Activated naive CD8-positive, alpha-beta T cell (primary cell): ENCODE measurements around the gene ADCY9.
A peak's percentile ranks its signal among the peaks of the same experiment; 100 is the strongest.

Experiments
- H3K27ac Mint-ChIP-seq: one replicate; pipeline ENCODE4 v1.8.0; 2021; ENCODE audit warnings: mixed read lengths
- H3K27me3 Mint-ChIP-seq: one replicate; pipeline ENCODE4 v1.8.0; 2021; ENCODE audit warnings: mixed read lengths
- H3K36me3 Mint-ChIP-seq: one replicate; pipeline ENCODE4 v1.8.0; 2021; ENCODE audit warnings: mixed read lengths
- H3K4me1 Mint-ChIP-seq: one replicate; pipeline ENCODE4 v1.8.0; 2021; ENCODE audit warnings: low read depth, mixed read lengths
- H3K4me3 Mint-ChIP-seq: one replicate; pipeline ENCODE4 v1.8.0; 2021; ENCODE audit warnings: mild to moderate bottlenecking, mixed read lengths
- H3K9me3 Mint-ChIP-seq: one replicate; pipeline ENCODE4 v1.8.0; 2021; ENCODE audit warnings: low read depth, mixed read lengths

The ADCY9 gene

DNA sequence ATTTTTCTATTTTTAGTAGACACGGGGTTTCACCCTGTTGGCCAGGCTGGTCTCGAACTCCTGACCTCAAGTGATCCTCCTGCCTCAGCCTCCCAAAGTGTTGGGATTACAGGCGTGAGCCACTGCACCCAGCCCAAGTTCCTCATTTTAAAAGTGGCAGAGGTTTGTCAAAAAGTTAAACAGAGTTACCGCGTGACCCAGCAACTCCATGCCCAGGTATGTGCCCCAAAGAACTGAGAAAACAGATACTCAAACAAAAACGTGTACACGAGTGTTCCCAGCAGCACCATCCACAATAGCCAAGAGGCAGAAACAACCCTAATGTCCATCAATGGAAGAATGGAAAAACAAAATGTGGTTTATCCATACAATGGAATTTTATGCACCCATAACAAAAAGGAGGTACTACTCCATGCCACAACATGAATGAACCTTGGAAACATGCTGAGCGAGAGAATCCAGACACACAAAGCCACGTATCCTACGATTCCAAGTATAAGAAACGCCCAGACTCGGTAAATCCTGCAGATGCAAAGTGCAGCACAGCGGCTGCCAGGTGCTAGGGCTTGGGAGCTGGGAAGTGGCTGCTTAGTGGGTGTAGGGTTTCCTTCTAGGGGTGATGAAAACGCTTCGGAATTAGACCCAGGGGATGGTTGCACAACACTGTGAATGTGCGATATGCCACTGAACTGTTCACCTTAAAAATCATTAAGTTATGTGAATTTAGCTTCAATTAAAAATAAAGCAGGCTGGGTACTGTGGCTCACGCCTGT, 24.8 kb downstream of the ADCY9 start:
- Mint-ChIP-seq H3K36me3 (no peaks in the 10 kb centered on the region), H3K9me3 (no peaks in the 10 kb centered on the region), H3K4me1 (peaks cover 6% of the 10 kb centered on the region), H3K27ac (no peak overlapping the region), H3K4me3 (no peak overlapping the region), H3K27me3 (no peaks in the 10 kb centered on the region)

- Mint-ChIP-seq H3K36me3 (no peaks in the 10 kb centered on the region), H3K27ac (no peak overlapping the region), H3K9me3 (no peaks in the 10 kb centered on the region), H3K4me3 (no peak overlapping the region), H3K4me1 (peaks cover 3% of the 10 kb centered on the region), H3K27me3 (no peaks in the 10 kb centered on the region)
These were observed 25.8 kb downstream of the ADCY9 start for GRCh38 chr16:4090351-4090851.

DNA sequence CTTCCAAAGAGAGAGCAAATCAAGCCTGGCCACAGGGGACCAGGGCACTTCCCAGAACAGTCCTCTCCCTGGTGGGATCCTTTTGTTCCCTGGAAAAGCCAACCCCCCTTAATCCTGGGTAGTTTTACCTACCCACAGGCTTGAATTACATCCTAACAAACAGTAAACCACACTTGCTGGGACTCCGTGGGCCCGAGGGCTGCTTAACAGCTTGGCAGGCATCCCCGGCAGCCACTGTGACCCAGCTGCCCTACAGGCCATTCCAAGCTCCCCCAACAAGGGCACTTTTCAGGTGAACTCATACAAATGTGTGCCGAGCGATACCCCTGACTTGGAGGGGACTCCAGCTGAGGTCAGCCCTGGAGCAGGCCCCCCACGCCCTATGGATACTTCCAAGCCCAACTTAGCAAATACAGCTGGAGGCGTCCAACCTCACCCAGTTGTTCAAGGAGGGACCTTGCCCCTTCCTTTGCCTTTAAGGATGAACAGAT, 26.4 kb downstream of the ADCY9 start:
- Mint-ChIP-seq H3K27me3 (no peaks in the 10 kb centered on the region), H3K36me3 (no peaks in the 10 kb centered on the region), H3K9me3 (no peaks in the 10 kb centered on the region), H3K4me3 (no peak overlapping the region), H3K4me1 (peaks cover 3% of the 10 kb centered on the region), H3K27ac (no peak overlapping the region)

DNA sequence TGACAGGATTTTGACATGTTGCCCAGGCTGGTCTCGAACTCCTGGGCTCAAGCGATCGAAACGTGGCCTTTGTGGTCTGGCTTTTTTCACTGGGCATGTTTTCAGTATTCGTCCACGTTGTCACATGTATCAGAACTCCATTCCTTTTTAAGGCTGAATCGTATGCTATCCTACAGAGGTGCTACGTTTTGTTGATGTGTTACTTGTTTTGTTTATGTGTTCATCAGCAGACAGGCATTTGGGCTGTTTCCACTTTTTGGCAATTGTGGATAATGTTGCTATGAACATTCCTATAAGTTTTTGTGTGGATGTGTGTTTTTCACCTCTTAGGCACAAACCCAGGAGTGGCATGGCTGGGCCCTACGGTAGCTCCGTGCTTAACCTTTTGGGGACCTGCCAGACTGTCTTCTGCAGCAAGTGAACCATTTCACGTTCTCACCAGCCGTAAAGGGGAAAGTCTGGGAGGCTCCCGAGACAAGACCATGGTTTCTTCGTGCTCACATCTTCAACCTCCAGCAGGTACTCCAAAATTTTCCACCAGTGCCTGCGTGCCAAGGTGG, 26.9 kb downstream of the ADCY9 start:
- Mint-ChIP-seq H3K27me3 (no peaks in the 10 kb centered on the region), H3K4me3 (no peak overlapping the region), H3K36me3 (no peaks in the 10 kb centered on the region), H3K27ac (no peak overlapping the region), H3K9me3 (no peaks in the 10 kb centered on the region), H3K4me1 (peaks cover 3% of the 10 kb centered on the region)

- no peaks in the 10 kb centered on the region for H3K9me3 Mint-ChIP-seq
- H3K4me1 Mint-ChIP-seq = peaks cover 3% of the 10 kb centered on the region
- no peak overlapping the region for H3K27ac Mint-ChIP-seq
- no peaks in the 10 kb centered on the region for H3K36me3 Mint-ChIP-seq
- no peaks in the 10 kb centered on the region for H3K27me3 Mint-ChIP-seq
- H3K4me3 Mint-ChIP-seq = no peak overlapping the region
These were observed 28.2 kb downstream of the ADCY9 start for GRCh38 chr16:4087990-4088577.

DNA sequence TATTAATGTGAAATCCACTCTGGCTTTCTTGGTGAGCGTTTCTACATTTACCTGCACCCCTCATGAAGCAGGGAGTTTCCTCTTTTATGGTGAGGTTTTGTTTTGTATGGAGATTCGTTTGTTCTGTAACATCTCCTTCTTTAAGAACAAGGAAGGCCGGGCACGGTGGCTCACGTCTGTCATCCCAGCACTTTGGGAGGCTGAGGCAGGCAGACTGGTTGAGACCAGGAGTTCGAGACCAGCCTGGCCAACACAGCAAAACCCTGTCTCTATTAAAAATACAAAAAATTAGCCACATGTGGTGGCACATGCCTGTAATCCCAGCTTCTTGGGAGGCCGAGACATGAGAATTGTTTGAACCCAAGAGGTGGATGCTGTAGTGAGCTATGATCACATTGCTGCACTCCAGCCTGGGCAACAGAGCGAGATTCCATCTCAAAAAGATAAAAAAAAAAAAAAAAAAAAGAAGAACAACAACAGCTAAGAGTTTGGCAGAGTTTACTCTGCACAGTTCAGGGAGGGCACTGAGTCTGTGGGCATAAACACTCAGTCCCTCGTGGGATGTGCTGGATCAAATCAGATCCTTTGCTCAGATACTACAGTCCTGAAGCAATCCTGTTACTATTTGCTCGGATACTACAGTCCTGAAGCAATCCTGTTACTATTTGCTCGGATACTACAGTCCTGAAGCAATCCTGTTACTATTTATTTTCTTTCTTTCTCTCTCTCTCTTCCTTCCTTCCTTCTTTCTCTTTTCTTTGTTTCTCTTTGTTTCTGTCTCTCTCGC, 28.9 kb downstream of the ADCY9 start:
- Mint-ChIP-seq H3K4me3 (no peak overlapping the region), H3K27me3 (no peaks in the 10 kb centered on the region), H3K27ac (no peak overlapping the region), H3K36me3 (no peaks in the 10 kb centered on the region), H3K9me3 (no peaks in the 10 kb centered on the region), H3K4me1 (peaks cover 10% of the 10 kb centered on the region)

GRCh38 chr16:4086153-4086552, 30.1 kb downstream of the ADCY9 start:
- H3K27ac Mint-ChIP-seq = no peak overlapping the region
- H3K9me3 Mint-ChIP-seq = no peaks in the 10 kb centered on the region
- no peaks in the 10 kb centered on the region for H3K36me3 Mint-ChIP-seq
- H3K27me3 Mint-ChIP-seq = no peaks in the 10 kb centered on the region
- no peak overlapping the region for H3K4me3 Mint-ChIP-seq
- peaks cover 20% of the 10 kb centered on the region for H3K4me1 Mint-ChIP-seq

DNA sequence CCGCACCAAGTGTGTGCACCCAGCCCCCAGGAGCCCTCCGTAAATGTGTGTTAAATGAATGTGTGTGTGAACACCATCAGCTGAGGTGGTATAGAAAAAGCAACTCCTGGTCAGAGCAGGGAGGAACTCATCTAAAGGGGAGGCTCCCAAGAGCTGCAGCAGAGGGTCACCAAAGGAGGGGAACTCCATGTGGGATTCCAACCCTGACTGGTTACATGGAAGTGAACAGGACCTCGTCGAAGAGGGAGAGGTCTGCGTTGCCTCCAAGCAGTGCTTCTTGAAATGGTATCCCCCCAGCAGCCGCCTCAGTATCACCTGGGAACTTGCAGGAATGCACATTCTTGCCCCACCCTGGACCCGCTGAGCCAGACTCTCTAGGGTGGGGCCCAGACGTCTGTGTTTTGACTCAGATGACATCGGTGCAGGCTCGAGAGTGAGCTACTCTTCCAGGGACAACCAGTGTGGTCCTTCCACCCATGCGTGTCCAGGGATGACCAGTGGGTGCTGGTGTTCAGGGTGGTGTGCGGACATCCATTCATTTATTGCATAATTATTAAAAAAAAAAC, 30.8 kb downstream of the ADCY9 start:
- Mint-ChIP-seq H3K27ac (no peak overlapping the region), H3K36me3 (no peaks in the 10 kb centered on the region), H3K27me3 (no peaks in the 10 kb centered on the region), H3K4me1 (peaks cover 26% of the 10 kb centered on the region), H3K4me3 (no peak overlapping the region), H3K9me3 (no peaks in the 10 kb centered on the region)

DNA sequence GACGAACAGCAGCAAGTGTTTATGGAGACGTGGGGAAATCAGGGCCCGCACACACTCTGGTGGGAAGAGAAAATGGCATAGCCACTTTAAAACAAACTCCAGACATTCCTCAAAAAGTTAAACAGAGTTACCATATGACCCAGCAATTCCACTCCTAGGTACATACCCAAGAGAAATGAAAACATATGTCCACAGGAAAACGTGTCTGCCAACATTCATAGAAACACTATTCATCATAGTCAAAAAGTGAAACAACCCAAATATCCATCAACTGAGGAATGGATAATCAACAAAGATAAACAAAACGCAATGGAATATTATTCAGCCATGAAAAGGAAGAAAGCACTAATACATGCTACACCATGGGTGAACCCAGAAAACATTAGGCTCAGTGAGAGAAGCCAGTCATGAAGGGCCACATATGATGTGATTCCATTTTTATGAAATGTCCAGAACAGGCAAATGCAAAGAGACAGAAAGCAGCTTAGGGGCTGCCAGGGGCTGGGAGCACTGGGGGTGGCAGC, 32.8 kb downstream of the ADCY9 start:
- H3K9me3 Mint-ChIP-seq = no peaks in the 10 kb centered on the region
- H3K36me3 Mint-ChIP-seq = no peaks in the 10 kb centered on the region
- H3K27ac Mint-ChIP-seq = no peak overlapping the region
- H3K4me1 Mint-ChIP-seq = peaks cover 30% of the 10 kb centered on the region
- no peak overlapping the region for H3K4me3 Mint-ChIP-seq
- H3K27me3 Mint-ChIP-seq = no peaks in the 10 kb centered on the region

GRCh38 chr16:4082474-4083044, 33.7 kb downstream of the ADCY9 start:
- Mint-ChIP-seq H3K36me3 (no peaks in the 10 kb centered on the region), H3K27me3 (no peaks in the 10 kb centered on the region), H3K4me3 (peak overlapping the region; percentile 32), H3K9me3 (no peaks in the 10 kb centered on the region), H3K4me1 (peaks cover 33% of the 10 kb centered on the region), H3K27ac (no peak overlapping the region)

GRCh38 chr16:4081521-4082021, 34.7 kb downstream of the ADCY9 start:
- peaks cover 38% of the 10 kb centered on the region for H3K4me1 Mint-ChIP-seq
- no peaks in the 10 kb centered on the region for H3K9me3 Mint-ChIP-seq
- no peaks in the 10 kb centered on the region for H3K27me3 Mint-ChIP-seq
- H3K27ac Mint-ChIP-seq = no peak overlapping the region
- H3K36me3 Mint-ChIP-seq = no peaks in the 10 kb centered on the region
- H3K4me3 Mint-ChIP-seq = peak overlapping the region; percentile 31

DNA sequence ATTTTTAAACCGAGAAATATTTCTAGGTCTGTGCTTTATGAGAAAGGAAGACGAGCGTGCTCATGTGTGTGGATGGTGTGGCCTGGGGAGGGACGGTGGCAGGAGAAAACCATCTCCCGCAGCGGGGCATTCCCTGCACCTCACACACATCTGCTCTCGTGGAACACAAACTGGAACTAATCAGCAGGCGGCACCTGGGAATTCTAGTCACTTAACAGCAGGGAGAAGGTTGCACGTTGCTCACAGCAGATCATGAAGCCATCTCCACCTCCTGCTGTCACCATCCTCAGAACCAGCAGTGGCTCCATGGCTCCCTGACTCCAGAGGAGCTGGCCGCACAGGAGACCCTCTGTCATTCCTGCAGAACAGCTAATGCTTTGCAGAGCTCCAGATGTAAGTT, 35.2 kb downstream of the ADCY9 start:
- Mint-ChIP-seq H3K27me3 (no peaks in the 10 kb centered on the region), H3K4me1 (peaks cover 40% of the 10 kb centered on the region), H3K36me3 (no peaks in the 10 kb centered on the region), H3K4me3 (peak overlapping the region; percentile 31), H3K27ac (no peak overlapping the region), H3K9me3 (no peaks in the 10 kb centered on the region)

DNA sequence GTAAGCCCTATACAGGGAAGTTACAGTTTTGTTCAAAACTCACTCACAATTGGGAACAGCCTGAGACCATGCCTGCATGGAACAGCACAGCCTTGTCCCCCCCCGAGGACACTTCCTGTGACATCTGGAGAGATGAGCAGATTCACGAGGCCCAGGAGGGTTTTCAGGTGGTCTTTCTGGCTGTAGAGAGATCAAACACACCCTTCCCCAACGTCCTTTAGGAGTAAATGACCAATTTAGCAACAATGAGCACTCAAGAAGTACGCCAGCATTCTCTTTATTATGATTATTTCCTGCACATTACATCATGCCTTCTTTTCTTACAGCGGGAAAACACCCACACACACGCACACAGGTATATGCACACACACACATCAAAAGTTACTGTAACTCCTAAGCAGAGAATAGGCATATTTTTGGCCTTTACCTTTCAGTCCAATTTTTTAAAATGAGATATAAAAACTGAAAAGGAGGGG, 39.0 kb downstream of the ADCY9 start:
- Mint-ChIP-seq H3K27ac (peak overlapping the region; percentile 7), H3K9me3 (no peaks in the 10 kb centered on the region), H3K27me3 (no peaks in the 10 kb centered on the region), H3K36me3 (no peaks in the 10 kb centered on the region), H3K4me3 (peak overlapping the region; percentile 17), H3K4me1 (peaks cover 33% of the 10 kb centered on the region)

DNA sequence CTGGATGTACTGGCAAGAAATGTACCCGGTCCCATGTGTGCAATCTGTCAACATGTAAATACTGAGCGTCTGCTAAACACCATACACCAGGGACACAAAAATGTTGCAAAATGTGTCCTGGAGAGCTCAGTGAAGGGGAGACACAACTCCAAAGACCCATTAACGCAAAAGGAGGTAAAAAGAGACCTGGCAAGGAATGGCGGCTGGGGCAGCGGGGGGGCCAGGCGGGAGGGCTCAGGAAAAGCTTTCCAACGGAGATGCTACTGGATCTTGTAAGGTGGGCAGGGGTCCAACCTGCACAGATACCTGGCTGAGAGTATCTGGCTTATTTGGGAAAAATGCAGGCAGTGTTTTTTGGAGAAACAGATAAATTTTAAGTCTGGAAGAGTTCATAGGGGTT, 40.7 kb downstream of the ADCY9 start:
- no peaks in the 10 kb centered on the region for H3K36me3 Mint-ChIP-seq
- no peak overlapping the region for H3K4me3 Mint-ChIP-seq
- peaks cover 18% of the 10 kb centered on the region for H3K4me1 Mint-ChIP-seq
- H3K9me3 Mint-ChIP-seq = no peaks in the 10 kb centered on the region
- no peak overlapping the region for H3K27ac Mint-ChIP-seq
- no peaks in the 10 kb centered on the region for H3K27me3 Mint-ChIP-seq
